ENCODE data around the gene CACNG6.

DNA sequence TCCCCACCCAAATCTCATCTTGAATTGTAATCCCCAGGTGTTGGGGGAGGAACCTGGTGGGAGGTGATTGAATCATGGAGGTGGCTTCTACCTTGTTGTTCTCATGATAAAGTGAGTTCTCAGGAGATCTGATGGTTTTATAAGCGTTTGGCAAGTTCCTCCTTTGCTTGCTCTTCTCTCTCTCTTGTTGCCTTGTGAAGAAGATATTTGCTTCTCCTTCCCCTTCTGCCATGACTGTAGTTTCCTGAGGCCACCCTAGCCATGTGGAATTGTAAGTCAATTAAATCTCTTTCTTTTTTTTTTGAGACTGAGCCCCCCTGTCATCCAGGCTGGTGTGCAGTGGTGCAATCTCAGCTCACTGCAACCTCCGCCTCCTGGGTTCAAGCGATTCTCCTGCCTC, 37.9 kb downstream of the CACNG6 start:
- TF ChIP-seq, protein P1, sequence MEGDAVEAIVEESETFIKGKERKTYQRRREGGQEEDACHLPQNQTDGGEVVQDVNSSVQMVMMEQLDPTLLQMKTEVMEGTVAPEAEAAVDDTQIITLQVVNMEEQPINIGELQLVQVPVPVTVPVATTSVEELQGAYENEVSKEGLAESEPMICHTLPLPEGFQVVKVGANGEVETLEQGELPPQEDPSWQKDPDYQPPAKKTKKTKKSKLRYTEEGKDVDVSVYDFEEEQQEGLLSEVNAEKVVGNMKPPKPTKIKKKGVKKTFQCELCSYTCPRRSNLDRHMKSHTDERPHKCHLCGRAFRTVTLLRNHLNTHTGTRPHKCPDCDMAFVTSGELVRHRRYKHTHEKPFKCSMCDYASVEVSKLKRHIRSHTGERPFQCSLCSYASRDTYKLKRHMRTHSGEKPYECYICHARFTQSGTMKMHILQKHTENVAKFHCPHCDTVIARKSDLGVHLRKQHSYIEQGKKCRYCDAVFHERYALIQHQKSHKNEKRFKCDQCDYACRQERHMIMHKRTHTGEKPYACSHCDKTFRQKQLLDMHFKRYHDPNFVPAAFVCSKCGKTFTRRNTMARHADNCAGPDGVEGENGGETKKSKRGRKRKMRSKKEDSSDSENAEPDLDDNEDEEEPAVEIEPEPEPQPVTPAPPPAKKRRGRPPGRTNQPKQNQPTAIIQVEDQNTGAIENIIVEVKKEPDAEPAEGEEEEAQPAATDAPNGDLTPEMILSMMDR (IDR thresholded peaks at IDR 0.05): no peak
- no peak for TF ChIP-seq ZFX (IDR thresholded peaks at IDR 0.05; ENCODE audit: borderline replicate concordance)

All from 22Rv1 (cell line).